Fibroblast of lung (primary cell): ENCODE results near the gene SDK1.

ENCODE experiments used
- CTCF ChIP-seq, 2 donors: IDR thresholded peaks in 1 of 2; conservative IDR thresholded peaks in 1 of 2; 1 replicate in 1 of 2; 2 replicates in 1 of 2; pipeline ENCODE4 v1.5.1; 2011 to 2012; ENCODE audit warnings: low read length in 2 of 2, control low read depth in 1 of 2, inconsistent platforms in 1 of 2, low read depth in 1 of 2, mild to moderate bottlenecking in 1 of 2
- EZH2 ChIP-seq: IDR thresholded peaks from 2 replicates; pipeline ENCODE4 v1.5.1; 2012; ENCODE audit warnings: low read length, control low read depth, mild to moderate bottlenecking; ENCODE audit errors: missing control alignments

- TF ChIP-seq CTCF (conservative IDR thresholded peaks at IDR 0.05 in 1 of 2, IDR thresholded peaks at IDR 0.05 in 1 of 2; ENCODE audit: low read depth in 1 of 2, low read length in 2 of 2) (no peak), EZH2 (no peak)
These were observed 592.2 kb downstream of the SDK1 start for GRCh38 chr7:3893151-3893788.
